Measurements from ENCODE around the gene GARIN5B.

- TF ChIP-seq CTCF (IDR thresholded peaks at IDR 0.05; ENCODE audit: low read length): no peak
- TF ChIP-seq EZH2 (IDR thresholded peaks at IDR 0.05; ENCODE audit: borderline replicate concordance, low read length): no peak
These were observed 2.2 kb downstream of the GARIN5B start for GRCh38 chr19:55360902-55361301.
